Heart left ventricle (tissue), 13 donors: Measurements from ENCODE around the gene CES2.

ENCODE experiments used
- POLR2A ChIP-seq, 2 donors: fragments of 450-650 bp; IDR thresholded peaks; one replicate each; pipeline ENCODE4 v1.6.1; 2017; ENCODE audit warnings: antibody characterized with exemption in 2 of 2, mild to moderate bottlenecking in 2 of 2, moderate library complexity in 2 of 2
- TF ChIP-seq, protein P1 (sequence below), 12 donors: fragments of 200-600 bp; sonication (generic) in 4 of 12; IDR thresholded peaks; one replicate each; pipeline versions ENCODE4 v1.5.0 to v1.8.0; 2018 to 2022; ENCODE audit warnings: antibody characterized with exemption in 12 of 12, mild to moderate bottlenecking in 5 of 12
- donor health status: ischemic (EF 13 %, LVEDD 7.1; RV severe dilation, severe dysfunction).
- donor health status: DM: no; HTN: yes; CAD: no.
- donor health status: DM: no; HTN: no; CAD: no.
- donor health status: ischemic (EF 25% LVEDD 6.9; RV normal size, moderate dysfunction).
- donor health status: ischemic (EF 25% LVEDD 5.7; RV mildly dilated, moderate dysfunction).
- donor health status: ischemic (EF 35%, LVEDD 5.7; RV mildly dilated, moderate dysfunction).
- donor health status: nonischemic (EF 11% LVEDD 7.7; RV severe dilation, severe dysfunction).
- donor health status: DM: yes; HTN: yes; CAD: no.
- donor health status: PGD.
- donor health status: ischemic (EF 29% LVEDD 5.4; RV normal size, mild dysfunction).
- donor health status: nonischemic (EF 23%, LVEDD 6.1; RV moderate dilation, normal function).

DNA sequence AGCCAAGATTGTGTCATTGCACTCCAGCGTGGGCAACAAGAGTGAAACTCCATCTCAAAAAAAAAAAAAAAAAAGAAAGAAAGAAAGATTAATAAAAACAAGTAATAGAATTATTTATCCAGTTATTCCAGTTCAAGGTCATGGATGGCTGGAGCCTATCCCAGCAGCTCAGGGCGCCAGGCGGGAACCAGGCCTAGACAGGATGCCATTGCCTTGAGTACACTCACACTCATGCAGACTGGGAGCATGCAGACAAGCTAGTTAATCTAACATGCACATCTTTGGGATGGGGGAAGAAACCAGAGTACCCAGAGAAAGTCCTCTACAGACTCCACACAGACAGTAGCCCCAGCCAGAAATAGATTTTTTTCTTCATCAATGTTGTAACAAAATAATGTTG, 37.1 kb upstream of the CES2 start:
- TF ChIP-seq, protein P1, sequence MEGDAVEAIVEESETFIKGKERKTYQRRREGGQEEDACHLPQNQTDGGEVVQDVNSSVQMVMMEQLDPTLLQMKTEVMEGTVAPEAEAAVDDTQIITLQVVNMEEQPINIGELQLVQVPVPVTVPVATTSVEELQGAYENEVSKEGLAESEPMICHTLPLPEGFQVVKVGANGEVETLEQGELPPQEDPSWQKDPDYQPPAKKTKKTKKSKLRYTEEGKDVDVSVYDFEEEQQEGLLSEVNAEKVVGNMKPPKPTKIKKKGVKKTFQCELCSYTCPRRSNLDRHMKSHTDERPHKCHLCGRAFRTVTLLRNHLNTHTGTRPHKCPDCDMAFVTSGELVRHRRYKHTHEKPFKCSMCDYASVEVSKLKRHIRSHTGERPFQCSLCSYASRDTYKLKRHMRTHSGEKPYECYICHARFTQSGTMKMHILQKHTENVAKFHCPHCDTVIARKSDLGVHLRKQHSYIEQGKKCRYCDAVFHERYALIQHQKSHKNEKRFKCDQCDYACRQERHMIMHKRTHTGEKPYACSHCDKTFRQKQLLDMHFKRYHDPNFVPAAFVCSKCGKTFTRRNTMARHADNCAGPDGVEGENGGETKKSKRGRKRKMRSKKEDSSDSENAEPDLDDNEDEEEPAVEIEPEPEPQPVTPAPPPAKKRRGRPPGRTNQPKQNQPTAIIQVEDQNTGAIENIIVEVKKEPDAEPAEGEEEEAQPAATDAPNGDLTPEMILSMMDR (IDR thresholded peaks at IDR 0.05), result no peak
- no peak for TF ChIP-seq POLR2A (IDR thresholded peaks at IDR 0.05)
